Karpas-422 (cell line): ENCODE data around the gene ZFAND3. TPM values are rescaled to one million over a fixed set of nuclear protein-coding genes. Genes with fewer than 3 reads are reported as not detected.

Experiments
- DNase-seq: peaks from one replicate; pipeline ENCODE4 v3.0.0-alpha.2; 2015
- H2AFZ ChIP-seq: fragments of 200-600 bp; sonication (generic); 2 replicates; pipeline ENCODE4 v1.6.1; 2014; ENCODE audit warnings: antibody characterized with exemption, low read length, mixed read lengths
- H3K27ac ChIP-seq: fragments of 200-600 bp; sonication (generic); 2 replicates; pipeline ENCODE4 v1.5.1; 2014; ENCODE audit warnings: mild to moderate bottlenecking, low read length, moderate library complexity
- H3K27me3 ChIP-seq: fragments of 200-600 bp; sonication (generic); 2 replicates; pipeline ENCODE4 v1.6.1; 2014; ENCODE audit warnings: low read length, mixed read lengths
- H3K36me3 ChIP-seq: fragments of 200-600 bp; sonication (generic); 2 replicates; pipeline ENCODE4 v1.6.1; 2014; ENCODE audit warnings: low read length, mixed read lengths; ENCODE audit not compliant: insufficient read depth
- H3K4me1 ChIP-seq: fragments of 200-600 bp; sonication (generic); 2 replicates; pipeline ENCODE4 v1.6.1; 2014; ENCODE audit warnings: mild to moderate bottlenecking, low read length, mixed read lengths
- H3K4me2 ChIP-seq: fragments of 200-600 bp; sonication (generic); 2 replicates; pipeline ENCODE4 v1.6.1; 2014; ENCODE audit warnings: low read length, low read depth, mild to moderate bottlenecking; ENCODE audit not compliant: poor library complexity, severe bottlenecking
- H3K4me3 ChIP-seq: fragments of 200-600 bp; sonication (generic); 2 replicates; pipeline ENCODE4 v1.5.1; 2014; ENCODE audit warnings: mild to moderate bottlenecking, antibody characterized with exemption, low read length, mixed read lengths
- H3K79me2 ChIP-seq: fragments of 200-600 bp; sonication (generic); 2 replicates; pipeline ENCODE4 v1.6.1; 2014; ENCODE audit warnings: mild to moderate bottlenecking, low read length, mixed read lengths
- H3K9ac ChIP-seq: fragments of 200-600 bp; sonication (generic); 2 replicates; pipeline ENCODE4 v1.6.0; 2014; ENCODE audit warnings: low read length
- H3K9me2 ChIP-seq: fragments of 200-600 bp; sonication (generic), shearing (Covaris generic); replicated peaks from 2 replicates; pipeline ENCODE4 v1.6.0; 2014; ENCODE audit warnings: mild to moderate bottlenecking, low read length, moderate library complexity; ENCODE audit not compliant: insufficient read depth
- H3K9me3 ChIP-seq: fragments of 300-700, 200-600 bp; sonication (generic); 2 replicates; pipeline ENCODE4 v1.6.1; 2014; ENCODE audit warnings: low read length, mixed read lengths
- H4K20me1 ChIP-seq: fragments of 200-600 bp; sonication (generic); 2 replicates; pipeline ENCODE4 v1.6.1; 2014; ENCODE audit warnings: mild to moderate bottlenecking, antibody characterized with exemption, low read length, low read depth; ENCODE audit not compliant: insufficient read depth
- total RNA-seq: library from RNA; depleted of rRNA; stranded (reverse); fragments of >200 nt; shearing (Covaris generic); gene quantifications from 2 replicates; pipeline ENCODE4 v1.2.3, GENCODE V29; 2014; ENCODE audit warnings: low replicate concordance

The ZFAND3 gene
- total RNA-seq, 1 experiment from 2014 or later, result 4.0 TPM

DNA sequence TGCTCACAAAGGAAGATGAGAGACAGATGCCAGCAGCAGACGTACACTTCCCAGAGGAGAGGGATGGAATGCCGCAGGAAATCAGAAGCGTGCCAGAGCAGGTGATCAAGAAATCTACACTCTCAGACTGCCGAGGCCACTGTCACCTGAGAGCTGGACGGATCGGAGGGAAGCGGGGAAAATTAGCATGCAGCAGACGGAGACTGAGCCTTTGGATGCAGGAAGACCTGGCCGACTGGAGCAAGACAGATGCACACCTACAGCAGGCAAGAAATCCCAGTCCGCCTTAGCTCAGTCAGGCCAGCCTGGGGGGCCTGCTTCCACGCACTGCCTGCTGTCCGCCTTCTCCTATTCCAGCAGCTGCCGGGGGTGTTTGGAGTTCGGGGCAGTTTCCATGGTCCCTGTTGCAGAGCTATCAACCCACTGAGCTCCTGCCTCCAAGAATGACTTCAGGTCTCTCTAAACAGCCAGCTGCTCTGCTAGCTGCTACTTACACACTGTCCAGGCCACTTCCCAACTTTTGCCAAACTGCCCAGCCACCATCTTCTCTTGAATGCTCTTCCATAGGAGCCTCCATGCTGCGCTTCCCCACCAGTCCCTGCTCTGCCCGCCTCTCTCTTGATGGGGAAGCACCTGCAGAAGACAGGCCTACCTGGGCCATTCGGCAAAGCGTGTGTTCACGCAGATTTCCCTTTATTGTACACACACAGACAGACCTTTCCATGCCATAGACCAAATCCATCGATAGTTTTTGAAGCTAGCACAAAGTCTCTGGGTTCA is 368.5 kb downstream of the ZFAND3 start:
- no peaks in the 10 kb centered on the region for H3K9me2 ChIP-seq
- no peaks in the 10 kb centered on the region for H3K27me3 ChIP-seq
- H2AFZ ChIP-seq, result no peak overlapping the region
- H3K9me3 ChIP-seq, result no peaks in the 10 kb centered on the region
- DNase-seq, result no peak
- H3K36me3 ChIP-seq, result no peaks in the 10 kb centered on the region
- H3K9ac ChIP-seq, result no peak overlapping the region
- no peaks in the 10 kb centered on the region for H3K4me1 ChIP-seq
- H3K27ac ChIP-seq, result no peak overlapping the region
- H3K4me2 ChIP-seq, result no peak overlapping the region
- peaks cover 4% of the 10 kb centered on the region; the same call in 1 of the 2 replicates for H4K20me1 ChIP-seq
- H3K79me2 ChIP-seq, result no peaks in the 10 kb centered on the region
- H3K4me3 ChIP-seq, result no peak overlapping the region

DNA sequence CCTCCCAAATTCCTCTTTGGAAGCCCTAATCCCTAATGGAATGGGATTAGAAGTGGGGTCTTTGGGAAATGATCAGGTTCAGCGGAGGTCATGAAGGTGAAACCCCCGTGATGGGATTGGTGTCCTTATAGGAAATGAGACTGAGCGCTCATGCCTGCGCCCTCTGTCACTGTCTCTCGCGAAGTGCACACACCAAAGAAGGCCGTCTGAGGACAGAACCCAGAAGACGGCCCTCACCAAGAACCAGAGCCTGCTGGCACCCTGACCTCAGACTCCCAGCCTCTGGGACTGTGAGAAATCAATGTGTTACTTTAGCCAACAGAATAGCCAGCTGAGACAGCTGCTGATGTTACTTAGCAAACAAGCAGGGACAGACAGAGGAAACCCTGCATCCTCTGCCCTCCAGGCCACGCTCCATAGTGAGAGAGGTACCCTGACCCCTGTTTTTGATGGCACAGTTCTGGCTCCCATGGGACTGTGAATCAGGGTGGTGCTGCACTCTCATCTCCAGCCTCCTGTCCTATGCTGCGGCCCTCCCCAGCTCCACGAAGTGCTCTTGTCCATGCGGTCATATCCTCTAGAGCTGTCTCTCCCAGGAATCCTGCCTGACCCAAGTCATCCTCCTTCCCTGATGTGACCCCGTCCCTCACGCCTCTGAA is 369.3 kb downstream of the ZFAND3 start:
- no peaks in the 10 kb centered on the region for H3K36me3 ChIP-seq
- H2AFZ ChIP-seq, result no peak overlapping the region
- no peaks in the 10 kb centered on the region for H3K79me2 ChIP-seq
- H3K4me3 ChIP-seq, result no peak overlapping the region
- H3K9me3 ChIP-seq, result no peaks in the 10 kb centered on the region
- no peak overlapping the region for H3K9ac ChIP-seq
- no peaks in the 10 kb centered on the region for H3K27me3 ChIP-seq
- H3K4me1 ChIP-seq, result no peaks in the 10 kb centered on the region
- H3K4me2 ChIP-seq, result no peak overlapping the region
- no peaks in the 10 kb centered on the region for H3K9me2 ChIP-seq
- H3K27ac ChIP-seq, result no peak overlapping the region
- peaks cover 4% of the 10 kb centered on the region; the same call in 1 of the 2 replicates for H4K20me1 ChIP-seq
- no peak for DNase-seq

DNA sequence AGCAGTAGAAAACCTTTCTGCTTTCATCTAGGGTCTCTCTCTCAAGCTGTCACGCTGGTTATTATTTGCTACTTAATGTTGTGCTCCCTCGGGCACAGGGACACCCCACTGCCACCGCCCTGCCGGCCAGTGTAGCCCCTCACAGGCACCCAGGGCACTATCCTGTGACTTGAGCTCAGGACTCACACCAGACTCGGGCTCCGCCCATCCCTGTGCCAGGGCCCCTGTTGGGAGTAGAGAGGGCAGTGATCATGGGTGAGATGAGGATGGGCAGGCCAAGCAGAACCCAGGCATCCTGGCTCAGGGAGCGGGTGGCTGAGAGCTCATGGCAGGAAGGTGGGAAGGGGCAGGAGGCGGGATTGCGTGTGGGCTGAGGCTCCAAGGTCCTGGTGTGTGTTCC is 371.9 kb downstream of the ZFAND3 start:
- H3K9me2 ChIP-seq, result no peaks in the 10 kb centered on the region
- H3K9ac ChIP-seq, result no peak overlapping the region
- H3K27ac ChIP-seq, result no peak overlapping the region
- H3K4me1 ChIP-seq, result no peaks in the 10 kb centered on the region
- no peaks in the 10 kb centered on the region for H3K36me3 ChIP-seq
- DNase-seq, result no peak
- no peak overlapping the region for H3K4me3 ChIP-seq
- H3K9me3 ChIP-seq, result no peaks in the 10 kb centered on the region
- H4K20me1 ChIP-seq, result no peaks in the 10 kb centered on the region
- no peak overlapping the region for H3K4me2 ChIP-seq
- no peaks in the 10 kb centered on the region for H3K79me2 ChIP-seq
- no peaks in the 10 kb centered on the region for H3K27me3 ChIP-seq
- H2AFZ ChIP-seq, result no peak overlapping the region

DNA sequence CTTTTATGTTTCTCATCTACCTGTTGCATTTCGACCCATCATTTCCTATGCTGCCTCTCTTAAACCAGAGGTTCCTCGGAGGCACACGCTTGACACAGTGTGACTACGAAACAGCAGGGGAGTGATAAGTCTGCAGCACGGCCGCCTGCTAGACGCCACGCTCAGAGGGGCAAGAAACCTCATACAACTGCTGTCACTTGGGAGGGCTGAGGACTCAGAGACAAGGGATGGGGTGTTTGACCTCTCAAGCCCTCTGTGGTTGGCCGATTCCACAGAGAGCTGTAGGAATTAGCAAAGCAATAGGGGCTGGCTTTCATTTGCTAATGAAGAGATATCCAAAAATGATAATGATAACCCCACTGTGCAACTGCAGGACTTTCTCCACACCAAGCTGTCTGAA is 372.5 kb downstream of the ZFAND3 start:
- DNase-seq, result no peak
- H2AFZ ChIP-seq, result no peak overlapping the region

DNA sequence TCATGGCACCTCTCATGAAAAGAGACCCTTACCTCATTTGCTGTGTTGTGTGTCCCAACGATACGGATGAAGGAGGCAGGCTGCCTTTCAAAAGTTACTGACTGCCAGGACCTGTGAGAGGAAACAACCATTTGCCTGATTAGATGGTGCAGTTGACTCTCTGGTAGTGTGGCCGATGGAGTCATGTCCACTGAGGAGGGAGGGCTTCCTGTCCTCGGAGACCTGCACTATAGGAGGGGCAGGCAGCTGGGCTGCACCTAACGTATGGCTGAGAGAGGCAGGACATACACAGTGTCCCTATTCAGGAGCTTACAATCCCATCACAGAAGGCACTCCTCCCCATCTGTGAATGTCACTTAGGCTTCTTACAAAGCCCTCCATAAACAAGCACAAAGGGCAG is 373.0 kb downstream of the ZFAND3 start:
- H3K4me2 ChIP-seq, result no peak overlapping the region
- no peaks in the 10 kb centered on the region for H3K79me2 ChIP-seq
- H4K20me1 ChIP-seq, result no peaks in the 10 kb centered on the region
- no peak overlapping the region for H2AFZ ChIP-seq
- H3K36me3 ChIP-seq, result no peaks in the 10 kb centered on the region
- H3K9me3 ChIP-seq, result no peaks in the 10 kb centered on the region
- no peaks in the 10 kb centered on the region for H3K4me1 ChIP-seq
- no peak overlapping the region for H3K4me3 ChIP-seq
- no peak overlapping the region for H3K27ac ChIP-seq
- H3K27me3 ChIP-seq, result no peaks in the 10 kb centered on the region
- DNase-seq, result no peak
- H3K9me2 ChIP-seq, result no peaks in the 10 kb centered on the region
- no peak overlapping the region for H3K9ac ChIP-seq

More for the DNA sequence above, 372.5 kb downstream of the ZFAND3 start:
- no peak overlapping the region for H3K9ac ChIP-seq
- no peaks in the 10 kb centered on the region for H4K20me1 ChIP-seq
- no peaks in the 10 kb centered on the region for H3K36me3 ChIP-seq
- H3K4me3 ChIP-seq, result no peak overlapping the region
- no peaks in the 10 kb centered on the region for H3K9me2 ChIP-seq
- H3K9me3 ChIP-seq, result no peaks in the 10 kb centered on the region
- H3K27ac ChIP-seq, result no peak overlapping the region
- no peaks in the 10 kb centered on the region for H3K27me3 ChIP-seq
- no peaks in the 10 kb centered on the region for H3K4me1 ChIP-seq
- H3K79me2 ChIP-seq, result no peaks in the 10 kb centered on the region
- H3K4me2 ChIP-seq, result no peak overlapping the region

DNA sequence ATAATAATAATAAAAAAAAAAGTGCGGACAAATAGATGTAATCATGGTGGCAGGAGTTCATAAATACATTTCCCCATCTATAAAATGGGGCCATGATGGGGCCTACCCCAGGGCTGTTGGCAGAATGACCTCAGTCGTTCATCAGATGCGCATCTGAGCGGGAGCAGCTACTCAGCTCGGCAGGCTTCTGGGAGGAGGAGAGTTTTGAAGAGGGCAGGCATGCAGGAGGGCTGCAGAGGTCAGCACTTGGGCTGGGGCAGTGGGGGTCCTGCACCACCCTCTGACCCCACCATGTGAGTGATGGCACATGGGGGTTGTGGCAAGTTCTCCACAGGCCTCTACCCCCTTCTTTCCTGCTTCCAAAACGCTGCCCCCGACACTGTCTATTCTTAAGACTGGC is 373.5 kb downstream of the ZFAND3 start:
- no peak overlapping the region for H3K27ac ChIP-seq
- no peaks in the 10 kb centered on the region for H3K9me2 ChIP-seq
- H2AFZ ChIP-seq, result no peak overlapping the region
- no peaks in the 10 kb centered on the region for H3K27me3 ChIP-seq
- no peak for DNase-seq
- H3K79me2 ChIP-seq, result no peaks in the 10 kb centered on the region
- H3K36me3 ChIP-seq, result no peaks in the 10 kb centered on the region
- no peak overlapping the region for H3K9ac ChIP-seq
- H3K9me3 ChIP-seq, result no peaks in the 10 kb centered on the region
- no peak overlapping the region for H3K4me3 ChIP-seq
- no peaks in the 10 kb centered on the region for H4K20me1 ChIP-seq
- H3K4me1 ChIP-seq, result no peaks in the 10 kb centered on the region
- H3K4me2 ChIP-seq, result no peak overlapping the region

DNA sequence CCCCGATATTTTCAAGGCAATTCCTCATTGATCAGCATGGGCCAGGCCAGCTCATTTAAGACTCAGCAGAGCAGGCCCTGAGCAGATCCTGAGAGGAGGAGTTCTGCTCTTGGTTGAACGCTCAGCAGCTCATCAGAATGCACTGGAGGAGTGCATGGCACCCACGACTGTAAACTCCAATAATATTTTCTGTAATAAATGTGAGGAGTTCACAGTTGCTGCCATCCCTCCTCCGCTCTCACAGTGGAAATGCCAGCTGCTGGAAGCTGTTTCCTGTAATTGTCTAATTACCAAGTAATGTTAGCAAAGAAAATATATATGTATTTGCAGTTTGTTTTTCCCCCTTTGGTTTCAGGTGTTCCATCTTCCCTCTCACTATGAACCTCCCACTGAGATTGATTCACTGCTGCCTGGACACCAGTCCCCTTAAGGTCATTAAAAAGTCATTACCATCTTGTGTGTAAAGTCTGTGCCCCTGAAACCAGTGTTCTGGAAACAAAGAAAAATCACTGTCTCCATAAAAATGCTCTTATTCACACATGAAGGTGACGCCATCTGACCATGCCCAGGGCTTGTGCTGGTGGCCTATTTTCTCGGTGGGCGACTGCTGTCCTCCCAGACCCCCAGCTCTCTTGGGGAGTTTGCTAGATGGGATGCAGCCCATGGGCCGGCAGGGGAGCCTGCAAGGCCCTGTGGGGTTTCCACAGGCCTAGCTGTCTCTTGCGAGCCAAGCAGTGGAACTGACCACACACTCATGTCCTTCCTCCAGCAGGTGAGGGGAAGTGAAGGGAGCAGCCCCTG is 374.2 kb downstream of the ZFAND3 start:
- Histone ChIP-seq H2AFZ (no peak overlapping the region), H3K27me3 (no peaks in the 10 kb centered on the region), H3K4me2 (no peak overlapping the region), H3K9me2 (no peaks in the 10 kb centered on the region), H3K27ac (no peak overlapping the region), H4K20me1 (no peaks in the 10 kb centered on the region), H3K4me3 (no peak overlapping the region), H3K4me1 (no peaks in the 10 kb centered on the region), H3K9ac (no peak overlapping the region), H3K79me2 (no peaks in the 10 kb centered on the region), H3K9me3 (no peaks in the 10 kb centered on the region), H3K36me3 (no peaks in the 10 kb centered on the region)
- DNase-seq, result no peak

DNA sequence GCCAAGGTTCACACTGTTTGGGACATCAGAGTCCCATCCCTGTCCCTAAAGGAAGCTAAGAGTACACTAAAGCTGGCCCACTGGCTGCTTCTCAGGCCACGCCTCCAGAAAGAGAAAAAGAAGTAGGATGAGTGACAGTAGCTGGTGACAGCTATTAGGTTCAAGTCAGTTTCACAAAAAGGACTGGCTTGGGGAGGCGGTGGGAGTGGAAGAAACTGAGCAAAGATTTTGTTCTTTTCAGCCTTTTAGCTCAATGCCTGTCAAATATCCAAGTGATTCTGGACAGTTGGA is 374.7 kb downstream of the ZFAND3 start:
- H3K27ac ChIP-seq, result no peak overlapping the region
- H3K9me2 ChIP-seq, result no peaks in the 10 kb centered on the region
- H3K4me2 ChIP-seq, result no peak overlapping the region
- no peak for DNase-seq
- H4K20me1 ChIP-seq, result no peaks in the 10 kb centered on the region
- no peaks in the 10 kb centered on the region for H3K27me3 ChIP-seq
- H3K79me2 ChIP-seq, result no peaks in the 10 kb centered on the region
- no peaks in the 10 kb centered on the region for H3K4me1 ChIP-seq
- H3K36me3 ChIP-seq, result no peaks in the 10 kb centered on the region
- no peak overlapping the region for H3K9ac ChIP-seq
- H2AFZ ChIP-seq, result no peak overlapping the region
- H3K9me3 ChIP-seq, result no peaks in the 10 kb centered on the region
- no peak overlapping the region for H3K4me3 ChIP-seq
